H1 (cell line): ENCODE data around the gene KCTD19. TPM values are rescaled to one million over a fixed set of nuclear protein-coding genes. Genes with fewer than 3 reads are reported as not detected.

ENCODE experiments used
- CTCF ChIA-PET: fragments of 300-600 bp; sonication (Branson Sonifier 250); formaldehyde crosslinking; loops from one replicate; lab custom pipeline; 2021; ENCODE audit not compliant: partially characterized antibody; lab: Charles Lee
- POLR2A ChIA-PET: fragments of 300-600 bp; sonication (Branson Sonifier 250); formaldehyde crosslinking; loops from one replicate; lab custom pipeline; 2021; ENCODE audit warnings: inconsistent platforms; ENCODE audit not compliant: partially characterized antibody; lab: Charles Lee
- DNase-seq, 2 experiments: peaks; one replicate each; pipeline versions ENCODE4 v3.0.0 to v3.0.0-alpha.2; 2010 to 2022; ENCODE audit warnings: low spot score in 2 of 2, low read depth in 1 of 2, mixed read lengths in 1 of 2
- FAIRE-seq: peaks from 2 replicates; lab custom pipeline; 2011; peaks lifted over from hg19 to GRCh38; lab: Jason Lieb, UNC
- H2AFZ ChIP-seq: 2 replicates; pipeline ENCODE4 v1.8.1; 2012; ENCODE audit warnings: low read length, inconsistent platforms
- H2AK5ac ChIP-seq: 2 replicates; pipeline ENCODE4 v1.6.1; 2013; ENCODE audit warnings: low read depth, low read length
- H2BK120ac ChIP-seq: replicated peaks from 2 replicates; pipeline ENCODE3; 2013; ENCODE audit warnings: low read depth, low read length, inconsistent platforms
- H2BK12ac ChIP-seq: 2 replicates; pipeline ENCODE4 v1.6.1; 2013; ENCODE audit warnings: low read depth, low read length
- H2BK15ac ChIP-seq: 2 replicates; pipeline ENCODE4 v1.6.1; 2013; ENCODE audit warnings: low read length
- H2BK20ac ChIP-seq: 2 replicates; pipeline ENCODE4 v1.6.1; 2013; ENCODE audit warnings: low read length
- H2BK5ac ChIP-seq: 2 replicates; pipeline ENCODE4 v1.6.1; 2013; ENCODE audit warnings: low read depth, low read length
- H3K14ac ChIP-seq: 2 replicates; pipeline ENCODE4 v1.6.1; 2013; ENCODE audit warnings: inconsistent platforms; ENCODE audit not compliant: insufficient read length
- H3K18ac ChIP-seq: 2 replicates; pipeline ENCODE4 v1.6.1; 2013; ENCODE audit warnings: low read length; ENCODE audit errors: extremely low read depth
- H3K23ac ChIP-seq: 2 replicates; pipeline ENCODE4 v1.6.1; 2013; ENCODE audit warnings: inconsistent platforms; ENCODE audit not compliant: insufficient read length
- H3K23me2 ChIP-seq: 2 replicates; pipeline ENCODE4 v1.6.1; 2013; ENCODE audit warnings: low read depth, low read length
- H3K27ac ChIP-seq: 2 replicates; pipeline ENCODE4 v1.6.1; 2011; ENCODE audit warnings: low read depth, low read length, inconsistent platforms
- H3K27me3 ChIP-seq, 4 experiments: replicated peaks in 1 of 4; 1 replicate in 1 of 4; 2 replicates in 3 of 4; pipeline versions ENCODE4 v1.6.1 to v1.8.1; 2011 to 2013; ENCODE audit warnings: low read length in 3 of 4, mild to moderate bottlenecking in 3 of 4, inconsistent platforms in 2 of 4, mixed read lengths in 2 of 4, moderate library complexity in 1 of 4; ENCODE audit not compliant: control insufficient read depth in 3 of 4, insufficient read depth in 3 of 4; ENCODE audit errors: extremely low read depth in 1 of 4
- H3K36me3 ChIP-seq, 4 experiments: 2 replicates each; pipeline versions ENCODE4 v1.6.1 to v1.8.1; 2011 to 2013; ENCODE audit warnings: mild to moderate bottlenecking in 4 of 4, low read length in 3 of 4, moderate library complexity in 2 of 4, control low read depth in 1 of 4, inconsistent platforms in 1 of 4; ENCODE audit not compliant: insufficient read depth in 4 of 4, control insufficient read depth in 2 of 4
- H3K4ac ChIP-seq: replicated peaks from 2 replicates; pipeline ENCODE3; 2013; ENCODE audit warnings: low read length, low read depth, mixed read lengths, inconsistent platforms; ENCODE audit not compliant: insufficient read length
- H3K4me1 ChIP-seq, 4 experiments: replicated peaks in 1 of 4; 1 replicate in 1 of 4; 2 replicates in 3 of 4; pipeline versions ENCODE4 v1.6.1 to v1.8.1; 2011 to 2013; ENCODE audit warnings: low read length in 3 of 4, inconsistent platforms in 2 of 4, mixed read lengths in 1 of 4; ENCODE audit not compliant: insufficient read depth in 4 of 4, control insufficient read depth in 3 of 4
- H3K4me2 ChIP-seq, 2 experiments: 2 replicates each; pipeline versions ENCODE4 v1.6.1 to v1.8.1; 2011 to 2013; ENCODE audit warnings: low read depth in 2 of 2, low read length in 2 of 2, control low read depth in 1 of 2, inconsistent platforms in 1 of 2, mild to moderate bottlenecking in 1 of 2; ENCODE audit not compliant: insufficient read depth in 1 of 2
- H3K4me3 ChIP-seq, 4 experiments: fragments of 200-600, 300-600 bp in 1 of 4; sonication (generic), shearing (Covaris generic), sonication (Bioruptor Twin) in 1 of 4; 2 replicates each; pipeline versions ENCODE4 v1.5.1 to v1.8.1; 2011 to 2016; ENCODE audit warnings: low read length in 4 of 4, low read depth in 3 of 4, control low read depth in 2 of 4, inconsistent platforms in 2 of 4, mild to moderate bottlenecking in 2 of 4, mixed read lengths in 1 of 4, moderate library complexity in 1 of 4; ENCODE audit not compliant: insufficient read depth in 2 of 4; ENCODE audit errors: extremely low read depth in 1 of 4
- H3K56ac ChIP-seq: replicated peaks from 2 replicates; pipeline ENCODE3; 2013; ENCODE audit warnings: low read depth, mild to moderate bottlenecking, mixed read lengths, low read length, inconsistent platforms; ENCODE audit not compliant: insufficient read length
- H3K79me1 ChIP-seq: 2 replicates; pipeline ENCODE4 v1.6.1; 2013; ENCODE audit warnings: low read depth, low read length, control low read depth
- H3K79me2 ChIP-seq, 2 experiments: 2 replicates each; pipeline versions ENCODE4 v1.6.1 to v1.8.1; 2012 to 2013; ENCODE audit warnings: low read length in 2 of 2, mild to moderate bottlenecking in 2 of 2, inconsistent platforms in 1 of 2; ENCODE audit not compliant: insufficient read depth in 2 of 2, control insufficient read depth in 1 of 2
- H3K9ac ChIP-seq, 4 experiments: replicated peaks in 1 of 4; 1 replicate in 1 of 4; 2 replicates in 3 of 4; pipeline versions ENCODE4 v1.6.1 to v1.8.1; 2011 to 2013; ENCODE audit warnings: low read depth in 3 of 4, low read length in 3 of 4, control low read depth in 2 of 4, mild to moderate bottlenecking in 2 of 4, moderate library complexity in 2 of 4, inconsistent platforms in 1 of 4; ENCODE audit errors: extremely low read depth in 1 of 4
- H3K9me3 ChIP-seq, 2 experiments: 2 replicates each; pipeline versions ENCODE4 v1.6.1 to v1.8.1; 2012 to 2013; ENCODE audit warnings: mild to moderate bottlenecking in 2 of 2, moderate library complexity in 2 of 2, control low read depth in 1 of 2, inconsistent platforms in 1 of 2, low read depth in 1 of 2, low read length in 1 of 2, mixed read lengths in 1 of 2; ENCODE audit not compliant: insufficient read depth in 2 of 2
- H4K20me1 ChIP-seq, 2 experiments: replicated peaks in 1 of 2; 2 replicates each; pipeline versions ENCODE3 to v1.8.1; 2011 to 2013; ENCODE audit warnings: inconsistent platforms in 2 of 2, low read length in 2 of 2, mild to moderate bottlenecking in 1 of 2; ENCODE audit not compliant: insufficient read depth in 2 of 2, control insufficient read depth in 1 of 2
- H4K5ac ChIP-seq: 2 replicates; pipeline ENCODE4 v1.6.1; 2013; ENCODE audit warnings: low read length, low read depth, mixed read lengths, inconsistent platforms; ENCODE audit not compliant: insufficient read length
- H4K8ac ChIP-seq: 2 replicates; pipeline ENCODE4 v1.8.0; 2013; ENCODE audit warnings: mild to moderate bottlenecking, moderate library complexity, low read length, inconsistent platforms; ENCODE audit not compliant: insufficient read depth; ENCODE audit errors: extremely low read depth
- H4K91ac ChIP-seq: replicated peaks from 2 replicates; pipeline ENCODE3; 2013; ENCODE audit warnings: low read length, mixed read lengths, inconsistent platforms; ENCODE audit not compliant: insufficient read length
- ASH2L ChIP-seq: fragments of 200-600, 300-600 bp; sonication (generic); IDR thresholded peaks from one replicate; pipeline ENCODE4 v1.7.1; 2017; ENCODE audit warnings: low read length
- BRCA1 ChIP-seq: IDR thresholded peaks from 2 replicates; pipeline ENCODE4 v1.6.1; 2012; ENCODE audit warnings: low read depth, low read length, improper control_type of control experiment
- CEBPB ChIP-seq: IDR thresholded peaks from 2 replicates; pipeline ENCODE4 v1.6.1; 2012; ENCODE audit warnings: low read depth, low read length
- EP300 ChIP-seq, 2 experiments: IDR thresholded peaks; 1 replicate in 1 of 2; 2 replicates in 1 of 2; pipeline ENCODE4 v1.6.1; 2011 to 2012; ENCODE audit warnings: low read depth in 2 of 2, low read length in 2 of 2, mild to moderate bottlenecking in 2 of 2, borderline replicate concordance in 1 of 2, inconsistent platforms in 1 of 2, moderate library complexity in 1 of 2
- NANOG ChIP-seq: IDR thresholded peaks from 2 replicates; pipeline ENCODE4 v1.6.1; 2011; ENCODE audit warnings: low read length, low read depth, mild to moderate bottlenecking, inconsistent platforms; ENCODE audit not compliant: insufficient read depth, poor library complexity, severe bottlenecking
- NRF1 ChIP-seq: IDR thresholded peaks from 2 replicates; pipeline ENCODE4 v1.6.1; 2011; ENCODE audit warnings: mild to moderate bottlenecking, low read depth, low read length, improper control_type of control experiment
- WGBS, 2 experiments: shearing (Covaris generic) in 1 of 2; methylation state at CpG; one replicate each; pipeline versions ENCODE4 v1.1.6 to v1.1.7; 2013 to 2015; ENCODE audit warnings: low lambda C conversion rate in 2 of 2, mixed read lengths in 2 of 2, inconsistent platforms in 1 of 2, low coverage in 1 of 2, missing lambda C conversion rate in 1 of 2; ENCODE audit not compliant: insufficient replicate concordance in 2 of 2, insufficient coverage in 1 of 2, insufficient read length in 1 of 2; ENCODE audit errors: extremely low coverage in 1 of 2, missing lambda C conversion rate in 1 of 2; 5-methylcytosine and 5-hydroxymethylcytosine counted together
- polyA plus RNA-seq, 7 experiments: library from polyadenylated mRNA; depleted of rRNA in 3 of 7; stranded (reverse) in 5 of 7; unstranded in 2 of 7; fragments of >200 nt in 5 of 7; fragments of 200-250 nt in 2 of 7; gene quantifications; 1 replicate in 5 of 7; 2 replicates in 1 of 7; 4 replicates in 1 of 7; pipeline versions ENCODE4 v1.2.1 to v1.2.3, GENCODE V29; 2011 to 2013; ENCODE audit warnings: missing spikeins in 2 of 7, mixed read lengths in 2 of 7
- total RNA-seq: library from RNA; stranded (reverse); fragmentation: NEBNext Ultra II Directional; extraction: Animal tissue kit (Norgen Biotek cat#: 25700); gene quantifications from 2 replicates; pipeline ENCODE4 v1.2.1, GENCODE V29; 2021
- TF ChIP-seq, protein P1 (sequence below): IDR thresholded peaks from 2 replicates; pipeline ENCODE4 v1.6.1; 2012; ENCODE audit warnings: inconsistent platforms
- TF ChIP-seq, protein P2 (sequence below), 3 experiments: IDR thresholded peaks; 1 replicate in 2 of 3; 2 replicates in 1 of 3; pipeline versions ENCODE4 v1.5.1 to v1.6.1; 2011; ENCODE audit warnings: low read length in 3 of 3, mild to moderate bottlenecking in 3 of 3, inconsistent platforms in 2 of 3, low read depth in 1 of 3, moderate library complexity in 1 of 3; ENCODE audit not compliant: insufficient read depth in 1 of 3; ENCODE audit errors: control extremely low read depth in 1 of 3
- TF ChIP-seq, protein P3 (sequence below): IDR thresholded peaks from 2 replicates; pipeline ENCODE4 v1.6.1; 2012; ENCODE audit warnings: low read length, inconsistent platforms

KCTD19 gene
- total and polyA plus RNA-seq, 2 of the 8 experiments (the other 6 are each of a cell fraction or from before 2014, with no cell fraction given) = 0.06 to 0.24 TPM

DNA sequence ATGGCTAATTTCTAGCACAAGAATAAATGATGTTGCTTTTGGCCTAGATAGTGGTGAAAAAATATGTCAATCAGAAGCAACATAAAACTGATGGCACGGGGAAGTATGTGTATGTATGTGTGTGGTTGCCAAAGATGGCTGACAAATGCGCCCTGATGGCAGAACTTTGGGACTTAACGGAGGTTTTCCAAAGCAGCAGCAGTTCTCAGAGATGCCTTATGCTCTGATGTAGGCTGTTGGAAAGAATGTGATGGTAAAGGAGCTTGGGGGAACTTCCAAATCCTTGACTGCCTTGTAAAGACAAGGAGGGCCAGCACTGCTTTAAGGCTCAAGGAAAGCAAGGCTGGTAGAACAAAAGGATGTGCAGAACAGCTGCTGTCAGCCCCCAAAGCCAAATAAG, 16.0 kb downstream of the KCTD19 start:
- Histone ChIP-seq H2AK5ac (no peak overlapping the region), H3K18ac (no peak overlapping the region), H3K4me1 (no peaks in the 10 kb centered on the region), H3K27ac (no peak overlapping the region), H2BK20ac (no peak overlapping the region), H3K36me3 (no peaks in the 10 kb centered on the region), H3K4me3 (no peak overlapping the region), H4K5ac (no peak overlapping the region), H3K4me2 (no peak overlapping the region), H4K8ac (no peak overlapping the region), H3K14ac (no peak overlapping the region), H3K56ac (no peak overlapping the region), H2AFZ (no peak overlapping the region), H3K79me1 (no peaks in the 10 kb centered on the region), H4K91ac (no peak overlapping the region), H3K9me3 (no peaks in the 10 kb centered on the region), H4K20me1 (no peaks in the 10 kb centered on the region), H2BK5ac (no peak overlapping the region), H2BK15ac (no peak overlapping the region), H2BK12ac (no peak overlapping the region), H3K23me2 (no peaks in the 10 kb centered on the region; the same call in 1 of the 2 replicates), H3K9ac (no peak overlapping the region), H3K23ac (no peak overlapping the region), H3K79me2 (no peaks in the 10 kb centered on the region), H3K4ac (no peak overlapping the region), H3K27me3 (no peaks in the 10 kb centered on the region), H2BK120ac (no peak overlapping the region)
- no peak for FAIRE-seq
- 91% methylated on average over 3 of the region's 3 CpGs; no CpG with 5 or more reads in 1 of the 2 experiments for WGBS, 2 experiments
- no peak for DNase-seq
- ChIA-PET CTCF (interaction anchor here (1.2 to 4.5 kb wide), 5 partner anchors 11 to 88 kb away, joined by 3 to 26 read pairs (median 5); partner anchors contain the start of gene TPPP3), POLR2A (no interaction called here)
- TF ChIP-seq EP300 (IDR thresholded peaks at IDR 0.05; ENCODE audit: borderline replicate concordance in 1 of 2, low read depth in 2 of 2, low read length in 2 of 2) = no peak
- TF ChIP-seq, protein P1, sequence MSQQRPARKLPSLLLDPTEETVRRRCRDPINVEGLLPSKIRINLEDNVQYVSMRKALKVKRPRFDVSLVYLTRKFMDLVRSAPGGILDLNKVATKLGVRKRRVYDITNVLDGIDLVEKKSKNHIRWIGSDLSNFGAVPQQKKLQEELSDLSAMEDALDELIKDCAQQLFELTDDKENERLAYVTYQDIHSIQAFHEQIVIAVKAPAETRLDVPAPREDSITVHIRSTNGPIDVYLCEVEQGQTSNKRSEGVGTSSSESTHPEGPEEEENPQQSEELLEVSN = no peak
- TF ChIP-seq NRF1 = no peak
- TF ChIP-seq NANOG = no peak
- TF ChIP-seq, protein P2, sequence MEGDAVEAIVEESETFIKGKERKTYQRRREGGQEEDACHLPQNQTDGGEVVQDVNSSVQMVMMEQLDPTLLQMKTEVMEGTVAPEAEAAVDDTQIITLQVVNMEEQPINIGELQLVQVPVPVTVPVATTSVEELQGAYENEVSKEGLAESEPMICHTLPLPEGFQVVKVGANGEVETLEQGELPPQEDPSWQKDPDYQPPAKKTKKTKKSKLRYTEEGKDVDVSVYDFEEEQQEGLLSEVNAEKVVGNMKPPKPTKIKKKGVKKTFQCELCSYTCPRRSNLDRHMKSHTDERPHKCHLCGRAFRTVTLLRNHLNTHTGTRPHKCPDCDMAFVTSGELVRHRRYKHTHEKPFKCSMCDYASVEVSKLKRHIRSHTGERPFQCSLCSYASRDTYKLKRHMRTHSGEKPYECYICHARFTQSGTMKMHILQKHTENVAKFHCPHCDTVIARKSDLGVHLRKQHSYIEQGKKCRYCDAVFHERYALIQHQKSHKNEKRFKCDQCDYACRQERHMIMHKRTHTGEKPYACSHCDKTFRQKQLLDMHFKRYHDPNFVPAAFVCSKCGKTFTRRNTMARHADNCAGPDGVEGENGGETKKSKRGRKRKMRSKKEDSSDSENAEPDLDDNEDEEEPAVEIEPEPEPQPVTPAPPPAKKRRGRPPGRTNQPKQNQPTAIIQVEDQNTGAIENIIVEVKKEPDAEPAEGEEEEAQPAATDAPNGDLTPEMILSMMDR (IDR thresholded peaks at IDR 0.05; ENCODE audit: control extremely low read depth in 1 of 3, insufficient read depth in 1 of 3, low read depth in 1 of 3, low read length in 3 of 3) = no peak
- no peak for TF ChIP-seq CEBPB
- TF ChIP-seq BRCA1 = no peak
- TF ChIP-seq, protein P3, sequence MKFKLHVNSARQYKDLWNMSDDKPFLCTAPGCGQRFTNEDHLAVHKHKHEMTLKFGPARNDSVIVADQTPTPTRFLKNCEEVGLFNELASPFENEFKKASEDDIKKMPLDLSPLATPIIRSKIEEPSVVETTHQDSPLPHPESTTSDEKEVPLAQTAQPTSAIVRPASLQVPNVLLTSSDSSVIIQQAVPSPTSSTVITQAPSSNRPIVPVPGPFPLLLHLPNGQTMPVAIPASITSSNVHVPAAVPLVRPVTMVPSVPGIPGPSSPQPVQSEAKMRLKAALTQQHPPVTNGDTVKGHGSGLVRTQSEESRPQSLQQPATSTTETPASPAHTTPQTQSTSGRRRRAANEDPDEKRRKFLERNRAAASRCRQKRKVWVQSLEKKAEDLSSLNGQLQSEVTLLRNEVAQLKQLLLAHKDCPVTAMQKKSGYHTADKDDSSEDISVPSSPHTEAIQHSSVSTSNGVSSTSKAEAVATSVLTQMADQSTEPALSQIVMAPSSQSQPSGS = no peak
- no peak for TF ChIP-seq ASH2L
